Cardiac ventricle fibroblast (primary cell): ENCODE results near the gene DNAJC22. TPM values are rescaled to one million over a fixed set of nuclear protein-coding genes. Genes with fewer than 3 reads are reported as not detected.

Experiments
- total RNA-seq: library from RNA; depleted of rRNA; stranded (reverse); fragments of >200 nt; gene quantifications from 2 replicates; pipeline ENCODE4 v1.2.3, GENCODE V29; 2015

DNAJC22 gene
- 0.81 TPM in 1 of 2 replicates, not detected in the other for total RNA-seq

GRCh38 chr12:49346659-49347310, at the start of gene DNAJC22:
Gene DNAJC22, plus strand, starts transcription at chr12:49346888. Its CDS starts 1,985 bp downstream, at chr12:49348873.

DNA sequence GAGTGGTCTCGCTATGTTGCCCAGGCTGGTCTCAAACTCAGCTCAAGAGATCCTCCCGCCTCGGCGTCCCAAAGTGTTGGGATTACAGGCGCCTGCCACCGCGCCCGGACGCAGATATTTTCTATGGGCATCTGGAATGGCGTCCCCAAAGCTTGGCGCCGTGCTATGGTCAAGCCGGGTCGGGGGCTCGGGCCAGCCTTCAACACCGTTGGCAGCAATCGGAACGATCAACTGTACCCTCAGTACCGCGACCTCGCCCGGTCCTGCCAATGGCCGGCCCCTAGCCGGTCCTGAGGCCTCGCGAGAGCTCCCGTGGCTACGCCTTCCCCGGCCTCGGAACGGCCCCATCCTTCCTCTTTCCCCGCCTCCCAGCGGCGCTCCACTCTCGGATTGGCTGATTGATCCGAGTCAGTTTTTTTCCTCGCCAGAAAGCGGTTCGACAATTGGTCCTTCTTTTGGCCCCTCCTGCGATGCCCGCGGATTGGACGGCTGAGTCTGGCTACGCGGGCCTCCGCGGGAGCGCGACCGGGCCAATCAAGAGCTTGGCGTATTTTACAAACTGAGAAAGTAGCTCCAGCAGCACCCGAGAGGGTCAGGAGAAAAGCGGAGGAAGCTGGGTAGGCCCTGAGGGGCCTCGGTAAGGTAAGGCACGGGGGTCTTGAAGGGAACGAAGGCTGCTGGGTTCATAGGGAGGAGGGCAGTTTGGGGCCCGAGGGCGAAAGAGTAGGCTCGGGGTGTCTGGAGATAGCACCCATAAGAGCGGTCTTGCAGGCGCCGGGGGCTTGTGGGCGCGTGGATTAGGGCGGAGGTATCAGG, 23.8 kb upstream of the DNAJC22 start, which contains the start of gene TROAP:
TSS of gene TROAP (plus strand) at position 548 of the 816 bp plus-strand sequence. CDS start 354 bp downstream, outside the sequence.

DNA sequence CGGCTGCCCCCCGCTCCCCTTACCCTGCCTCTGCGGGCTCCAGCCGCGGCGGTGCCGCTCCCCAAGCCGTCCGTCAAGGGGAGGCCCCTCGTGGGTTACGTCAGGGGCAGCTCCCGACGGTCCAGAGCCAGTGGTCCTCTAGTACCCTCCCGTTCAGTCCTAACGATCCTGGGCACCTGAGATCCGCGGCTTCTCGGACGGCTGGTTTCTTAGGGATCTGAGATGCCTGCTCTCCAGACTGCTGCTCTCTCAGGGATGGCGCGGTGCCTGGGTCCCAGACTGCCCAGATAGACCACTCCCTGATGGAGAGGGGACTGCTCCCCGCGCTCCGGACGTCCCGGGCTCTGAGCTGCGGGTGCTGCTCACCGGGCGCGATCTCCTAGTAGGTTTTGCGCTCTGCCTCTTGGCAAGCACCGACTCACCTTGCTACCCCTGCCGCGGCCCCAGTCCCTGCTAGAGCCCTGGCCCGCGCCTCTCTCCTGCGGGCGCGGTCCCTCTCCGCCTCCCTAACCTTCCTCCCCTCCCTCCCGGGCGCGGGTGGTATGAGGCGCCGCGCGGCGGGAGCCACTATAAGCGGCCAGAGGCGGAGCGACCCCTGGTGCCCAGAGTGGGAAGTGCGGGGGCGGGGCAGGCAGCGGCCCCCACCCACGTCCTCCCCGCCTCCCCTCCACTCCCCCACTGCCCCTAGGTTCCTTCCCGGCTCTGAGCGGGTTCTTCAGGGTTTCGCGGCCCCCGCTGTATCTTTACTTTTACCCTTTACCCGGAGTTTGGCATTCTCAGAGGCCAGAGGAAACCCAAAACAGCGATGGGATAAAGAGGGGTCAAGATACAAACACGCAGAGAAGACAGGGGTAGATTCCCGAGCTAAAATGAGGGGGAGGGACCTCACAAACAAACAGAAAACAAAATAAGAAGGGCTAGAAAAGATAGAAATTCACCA, 9.8 kb upstream of the DNAJC22 start, which contains the start of gene C1QL4:
TSS of gene C1QL4 (minus strand) at position 544 of the 940 bp plus-strand sequence. CDS start 711 bp downstream, outside the sequence.

DNA sequence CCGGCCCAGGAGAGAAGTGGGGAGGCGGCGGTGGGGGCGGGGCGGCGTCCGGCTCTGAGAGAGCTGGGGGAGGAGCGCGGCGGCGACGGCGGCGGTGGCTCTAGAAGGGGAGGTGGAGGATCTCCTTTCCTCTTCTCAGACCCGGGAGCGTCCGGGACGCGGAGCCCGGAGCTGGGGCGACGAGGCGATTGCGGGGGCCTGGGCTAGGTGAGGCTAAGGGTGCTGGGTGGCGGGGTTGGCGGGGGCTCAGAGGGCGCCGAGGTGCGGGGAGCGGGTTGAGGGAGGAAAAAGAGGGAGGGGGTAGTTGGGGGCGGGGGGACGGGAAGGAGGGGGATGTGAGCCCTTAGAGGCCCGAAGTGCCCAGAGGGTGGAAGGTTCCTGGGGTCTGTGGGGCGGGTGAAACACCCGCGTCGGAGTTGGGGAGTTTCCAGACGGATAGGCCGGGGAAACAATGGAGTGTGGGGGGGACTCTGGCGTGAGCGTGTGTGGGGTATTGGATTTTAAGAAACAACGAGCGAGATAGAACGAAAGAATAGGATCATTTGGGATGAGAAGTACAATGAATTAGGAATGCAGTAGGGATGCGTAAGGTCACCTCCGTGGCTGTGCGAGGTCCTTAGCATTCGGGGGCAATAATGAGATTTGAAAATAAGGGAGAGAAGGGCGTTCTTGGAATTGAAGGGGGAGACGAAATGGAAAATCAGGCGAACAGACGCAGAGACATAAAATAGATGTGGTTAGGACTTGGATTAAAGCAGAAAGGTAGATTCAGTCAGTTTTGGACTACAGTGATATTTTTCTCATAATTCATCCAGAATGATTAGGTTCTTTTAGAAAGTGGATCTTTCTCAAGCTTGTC, 20.9 kb downstream of the DNAJC22 start, which contains the start of gene SPATS2:
TSS of gene SPATS2 (plus strand) at position 82 of the 859 bp plus-strand sequence. CDS start 93,551 bp downstream, outside the sequence.

Other genes starting within 250 kb of the DNAJC22 start
- gene LMBR1L, start 236.0 kb upstream of the DNAJC22 start, total RNA-seq: 18.1 and 23.3 TPM in 2 replicates
- gene TUBA1B, start 215.5 kb upstream of the DNAJC22 start, total RNA-seq: 289 and 345 TPM in 2 replicates
- gene TUBA1A, start 157.8 kb upstream of the DNAJC22 start, total RNA-seq: 117 and 120 TPM in 2 replicates
- gene TUBA1C, start 81.8 kb upstream of the DNAJC22 start, total RNA-seq: 117 and 150 TPM in 2 replicates
- gene PRPH, start 51.7 kb upstream of the DNAJC22 start, total RNA-seq: 0.73 TPM in 1 of 2 replicates, not detected in the other
- gene TROAP, start 23.6 kb upstream of the DNAJC22 start, total RNA-seq: 4.1 and 6.7 TPM in 2 replicates
- not detected in 2 replicates for gene C1QL4, start 9.7 kb upstream of the DNAJC22 start, total RNA-seq
- 23.0 and 31.2 TPM in 2 replicates for gene SPATS2, start 20.6 kb downstream of the DNAJC22 start, total RNA-seq
- gene KCNH3, start 192.1 kb downstream of the DNAJC22 start, total RNA-seq: 0.05 and 0.12 TPM in 2 replicates
- gene MCRS1, start 221.3 kb downstream of the DNAJC22 start, total RNA-seq: 32.1 and 33.8 TPM in 2 replicates